GM12878 (cell line): Measurements from ENCODE around the gene SERPINH1. TPM values are rescaled to one million over a fixed set of nuclear protein-coding genes. Genes with fewer than 3 reads are reported as not detected.

Experiments
- ATAC-seq: fragments of 200-7000 bp; cut with Tn5 transposase; 3 replicates; pipeline ENCODE4 v1.9.1; 2020; ENCODE audit warnings: mild to moderate bottlenecking, moderate library complexity
- BruUV-seq: library from RNA; stranded (reverse); fragments of 400-500 nt; replicated peaks from 2 replicates; lab custom pipeline; 2021; lab: Mats Ljungman, UMichigan
- CTCF ChIA-PET: fragments of 300-600 bp; sonication (Branson Sonifier 250); formaldehyde crosslinking; extraction: SDS; loops from one replicate; lab custom pipeline; 2021; ENCODE audit warnings: inconsistent platforms; lab: Yijun Ruan, JAX
- POLR2A ChIA-PET: fragments of 350-600 bp; formaldehyde crosslinking; extraction: SDS; loops from one replicate; lab custom pipeline; 2021; ENCODE audit warnings: inconsistent platforms; lab: Charles Lee
- RAD21 ChIA-PET: fragments of 300-600 bp; sonication (Branson Sonifier 250); formaldehyde crosslinking; loops from one replicate; lab custom pipeline; 2023; ENCODE audit warnings: antibody characterized with exemption; ENCODE audit not compliant: unreplicated experiment; lab: Charles Lee
- SMC1A ChIA-PET: fragments of 300-600 bp; sonication (Branson Sonifier 250); formaldehyde crosslinking; loops from one replicate; lab custom pipeline; 2023; ENCODE audit not compliant: unreplicated experiment, uncharacterized antibody; lab: Charles Lee
- DNase-seq: peaks from one replicate; pipeline ENCODE4 v3.0.0-alpha.2; 2011; ENCODE audit warnings: low read depth, low spot score
- FAIRE-seq: peaks from 3 replicates; lab custom pipeline; 2011; peaks lifted over from hg19 to GRCh38; lab: Jason Lieb, UNC
- H2AFZ ChIP-seq: 2 replicates; pipeline ENCODE4 v1.6.0; 2011; ENCODE audit warnings: low read depth, low read length, control low read depth; ENCODE audit not compliant: control insufficient read depth
- H3K27ac ChIP-seq: 2 replicates; pipeline ENCODE4 v1.5.1; 2011; ENCODE audit warnings: control low read depth; ENCODE audit not compliant: control insufficient read depth, insufficient read depth
- H3K27me3 ChIP-seq, 2 experiments: replicated peaks in 1 of 2; 2 replicates each; pipeline versions ENCODE4 v1.6.0 to v1.6.1; 2011; ENCODE audit warnings: low read length in 1 of 2; ENCODE audit not compliant: control insufficient read depth in 2 of 2, insufficient read depth in 2 of 2
- H3K36me3 ChIP-seq, 2 experiments: 2 replicates each; pipeline ENCODE4 v1.5.1; 2011; ENCODE audit warnings: low read length in 1 of 2; ENCODE audit not compliant: control insufficient read depth in 2 of 2, insufficient read depth in 2 of 2
- H3K4me1 ChIP-seq: 2 replicates; pipeline ENCODE4 v1.6.1; 2011; ENCODE audit warnings: mild to moderate bottlenecking, low read length, moderate library complexity, mixed read lengths; ENCODE audit not compliant: control insufficient read depth, insufficient read depth
- H3K4me2 ChIP-seq: 2 replicates; pipeline ENCODE4 v1.6.0; 2011; ENCODE audit warnings: control low read depth; ENCODE audit not compliant: control insufficient read depth, insufficient read depth
- H3K4me3 ChIP-seq: fragments of 200-600 bp; sonication (generic); 2 replicates; pipeline ENCODE4 v1.5.1; 2016
- H3K79me2 ChIP-seq: 2 replicates; pipeline ENCODE4 v1.6.0; 2011; ENCODE audit warnings: low read length; ENCODE audit not compliant: control insufficient read depth, insufficient read depth
- H3K9ac ChIP-seq: 2 replicates; pipeline ENCODE4 v1.8.0; 2011; ENCODE audit warnings: low read length, control low read depth, mixed read lengths; ENCODE audit not compliant: control insufficient read depth, insufficient read depth
- H3K9me3 ChIP-seq: replicated peaks from 3 replicates; pipeline ENCODE4 v1.5.1; 2011; ENCODE audit warnings: mild to moderate bottlenecking, low read length; ENCODE audit not compliant: control insufficient read depth, insufficient read depth
- H4K20me1 ChIP-seq: 2 replicates; pipeline ENCODE4 v1.6.0; 2011; ENCODE audit not compliant: control insufficient read depth, insufficient read depth
- MYB ChIP-seq: fragments of 150-350 bp; IDR thresholded peaks from 2 replicates; pipeline ENCODE4 v1.6.1; 2014; ENCODE audit warnings: mild to moderate bottlenecking, low read depth, low read length, borderline replicate concordance
- PAX5 ChIP-seq: IDR thresholded peaks from 2 replicates; pipeline ENCODE4 v1.6.1; 2011; ENCODE audit warnings: low read depth, low read length, borderline replicate concordance
- POLR2A ChIP-seq: IDR thresholded peaks from 2 replicates; pipeline ENCODE4 v1.6.1; 2011; ENCODE audit warnings: low read depth, mild to moderate bottlenecking, low read length
- POU2F2 ChIP-seq: IDR thresholded peaks from 3 replicates; pipeline ENCODE4 v1.6.1; 2011; ENCODE audit warnings: low read depth, mild to moderate bottlenecking, low read length, borderline replicate concordance
- SPI1 ChIP-seq: IDR thresholded peaks from 2 replicates; pipeline ENCODE4 v1.6.1; 2011; ENCODE audit warnings: low read depth, mild to moderate bottlenecking, low read length, moderate library complexity, borderline replicate concordance; ENCODE audit not compliant: insufficient read depth
- TARDBP ChIP-seq: IDR thresholded peaks from 2 replicates; pipeline ENCODE4 v1.6.1; 2016; ENCODE audit warnings: borderline replicate concordance
- ZNF622 ChIP-seq: fragments of 450-650 bp; IDR thresholded peaks from 2 replicates; pipeline ENCODE4 v1.6.1; 2017; ENCODE audit warnings: mild to moderate bottlenecking, inconsistent platforms
- WGBS: methylation state at CpG from one replicate; pipeline ENCODE4 v1.1.6; 2016; ENCODE audit warnings: low lambda C conversion rate; ENCODE audit not compliant: insufficient replicate concordance, insufficient coverage; ENCODE audit errors: missing lambda C conversion rate; 5-methylcytosine and 5-hydroxymethylcytosine counted together
- in situ Hi-C: fragments of 300-500 bp; cut with MboI; formaldehyde crosslinking; loops from 9 replicates; pipeline ENCODE4 v1.14.3; 2018; ENCODE audit warnings: mixed read lengths
- intact Hi-C: fragments of 100-400 bp; cut with micrococcal nuclease; formaldehyde crosslinking; loops from one replicate; pipeline ENCODE4 v1.14.2; 2022; ENCODE audit not compliant: unreplicated experiment
- polyA plus RNA-seq, 11 experiments: library from polyadenylated mRNA; depleted of rRNA in 4 of 11; unstranded in 6 of 11; stranded (reverse) in 5 of 11; fragments of >200 nt; fragmentation: Nextera tagmentation in 4 of 11; fragmentation: Illumina TruSeq in 1 of 11; extraction: Ambion mirVana in 4 of 11; extraction: Trizol in 1 of 11; gene quantifications; 1 replicate in 1 of 11; 2 replicates in 10 of 11; pipeline versions ENCODE4 v1.2.1 to v1.2.3, GENCODE V29; 2011 to 2016; ENCODE audit warnings: inconsistent platforms in 2 of 11, missing spikeins in 2 of 11, low read depth in 1 of 11
- total RNA-seq, 4 experiments: library from RNA; depleted of rRNA in 3 of 4; stranded (reverse); fragments of >200 nt in 3 of 4; fragmentation: Illumina TruSeq in 1 of 4; extraction: Trizol in 1 of 4; gene quantifications; 2 replicates each; pipeline versions ENCODE4 v1.2.1 to v1.2.3, GENCODE V29; 2013 to 2021
- TF ChIP-seq, protein P1 (sequence below): IDR thresholded peaks from 2 replicates; pipeline ENCODE4 v1.6.1; 2012; ENCODE audit warnings: low read depth, low read length, improper control_type of control experiment

SERPINH1 gene
- total and polyA plus RNA-seq, 10 of the 15 experiments (the other 5 are each of a cell fraction or from before 2014, with no cell fraction given): 0.34 to 19.8 (median 13.7) TPM

DNA sequence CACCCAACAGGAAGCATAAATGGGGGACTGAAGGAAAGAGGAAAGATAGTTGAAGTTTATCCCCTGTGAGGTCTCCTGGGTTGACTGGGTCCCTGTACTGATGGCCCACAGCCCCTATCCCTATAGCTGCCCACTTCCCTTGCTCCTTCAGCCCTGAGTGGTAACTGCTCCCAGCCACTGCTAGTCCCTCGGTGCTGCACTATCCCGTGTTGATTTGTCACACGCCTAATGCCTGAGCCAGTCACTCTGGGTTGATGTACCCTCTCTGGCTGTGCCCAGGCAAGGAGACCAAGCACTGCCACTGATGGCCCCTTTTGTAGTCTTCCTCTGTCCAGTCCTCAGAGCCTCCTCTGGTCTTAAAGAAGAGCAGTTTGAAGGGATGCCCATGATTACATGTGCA, 45.9 kb upstream of the SERPINH1 start:
- RAD21 ChIA-PET: no interaction called here
- Histone ChIP-seq H3K79me2 (no peaks in the 10 kb centered on the region), H3K27ac (no peak overlapping the region), H3K27me3 (no peaks in the 10 kb centered on the region; a peak in 1 of 4 replicates), H3K36me3 (no peaks in the 10 kb centered on the region), H3K4me1 (peaks cover 25% of the 10 kb centered on the region), H4K20me1 (no peaks in the 10 kb centered on the region), H3K4me2 (no peak overlapping the region), H3K4me3 (no peak overlapping the region), H3K9ac (no peak overlapping the region), H3K9me3 (no peaks in the 10 kb centered on the region), H2AFZ (no peak overlapping the region)
- TF ChIP-seq ZNF622: no peak
- TF ChIP-seq TARDBP: no peak
- TF ChIP-seq POU2F2: no peak
- no peak for TF ChIP-seq SPI1
- no peak for TF ChIP-seq PAX5
- TF ChIP-seq POLR2A: no peak
- TF ChIP-seq MYB: no peak
- TF ChIP-seq, protein P1, sequence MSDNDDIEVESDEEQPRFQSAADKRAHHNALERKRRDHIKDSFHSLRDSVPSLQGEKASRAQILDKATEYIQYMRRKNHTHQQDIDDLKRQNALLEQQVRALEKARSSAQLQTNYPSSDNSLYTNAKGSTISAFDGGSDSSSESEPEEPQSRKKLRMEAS: no peak
- FAIRE-seq (no peak), ATAC-seq (no peak), DNase-seq (no peak)
- WGBS: 100% methylated on average over 3 of the region's 3 CpGs
- SMC1A ChIA-PET: no interaction called here
- POLR2A ChIA-PET: interaction anchor here (1.6 kb wide), 1 partner anchor 10 kb away, joined by 8 read pairs; the partner anchor contains the start of gene GDPD5
- in situ Hi-C loops: no loop called here
- CTCF ChIA-PET: interaction anchor here (1.4 to 9.2 kb wide), 3 partner anchors 10 to 17 kb away, joined by 4 to 81 read pairs (median 9); partner anchors contain the start of gene GDPD5
- no TSS peak for BruUV-seq
- intact Hi-C loops: no loop called here
